PC-3 (cell line): ENCODE results near the gene MIEN1. TPM values are rescaled to one million over a fixed set of nuclear protein-coding genes. Genes with fewer than 3 reads are reported as not detected.

Experiments
- ATAC-seq: fragments of 200-7000 bp; cut with Tn5 transposase; 2 replicates; pipeline ENCODE4 v1.9.1; 2020; ENCODE audit warnings: mild to moderate bottlenecking, moderate library complexity
- Bru-seq: library from RNA; stranded (reverse); fragments of 400-500 nt; gene quantifications from one replicate; lab custom pipeline; 2021; lab: Mats Ljungman, UMichigan
- BruChase-seq, 2 experiments: library from RNA; stranded (reverse); fragments of 400-500 nt; gene quantifications; one replicate each; lab custom pipeline; 2021; lab: Mats Ljungman, UMichigan
- BruUV-seq: library from RNA; stranded (reverse); fragments of 400-500 nt; replicated peaks from 2 replicates; lab custom pipeline; 2021; lab: Mats Ljungman, UMichigan
- CTCF ChIA-PET: fragments of 300-600 bp; sonication (Branson Sonifier 250); formaldehyde crosslinking; loops from one replicate; lab custom pipeline; 2022; ENCODE audit warnings: antibody characterized with exemption; lab: Charles Lee
- POLR2A ChIA-PET: fragments of 300-600 bp; sonication (Branson Sonifier 250); formaldehyde crosslinking; loops from one replicate; lab custom pipeline; 2022; ENCODE audit warnings: antibody characterized with exemption; ENCODE audit not compliant: unreplicated experiment; lab: Charles Lee
- DNase-seq: peaks from one replicate; pipeline ENCODE4 v3.0.0-alpha.2; 2015
- H2AFZ ChIP-seq: fragments of 300-600 bp; sonication (generic); 2 replicates; pipeline ENCODE4 v1.6.0; 2016; ENCODE audit warnings: antibody characterized with exemption, low read length
- H3F3A ChIP-seq: fragments of 300-600 bp; sonication (generic); one replicate; pipeline ENCODE4 v1.6.0; 2017; ENCODE audit warnings: antibody characterized with exemption, low read length, control low read depth, mild to moderate bottlenecking; ENCODE audit not compliant: unreplicated experiment
- H3K27ac ChIP-seq: fragments of 300-600 bp; sonication (generic); 2 replicates; pipeline ENCODE4 v1.5.1; 2016; ENCODE audit warnings: mild to moderate bottlenecking, low read length
- H3K27me3 ChIP-seq: fragments of 300-600 bp; sonication (generic); 2 replicates; pipeline ENCODE4 v1.6.1; 2016; ENCODE audit warnings: low read length, mixed read lengths
- H3K36me3 ChIP-seq: fragments of 300-600 bp; sonication (generic); 2 replicates; pipeline ENCODE4 v1.6.1; 2016; ENCODE audit warnings: low read depth, mixed run types, low read length, mixed read lengths
- H3K4me1 ChIP-seq: fragments of 300-600 bp; sonication (generic); 2 replicates; pipeline ENCODE4 v1.5.1; 2016; ENCODE audit warnings: low read length; ENCODE audit not compliant: insufficient read depth
- H3K4me2 ChIP-seq: fragments of 300-600 bp; sonication (generic); 2 replicates; pipeline ENCODE4 v1.6.0; 2016; ENCODE audit warnings: low read length
- H3K4me3 ChIP-seq: fragments of 300-600 bp; sonication (generic); 2 replicates; pipeline ENCODE4 v1.5.1; 2016; ENCODE audit warnings: mild to moderate bottlenecking, low read length, mixed read lengths
- H3K79me2 ChIP-seq: fragments of 300-600 bp; sonication (generic); 2 replicates; pipeline ENCODE4 v1.6.1; 2017; ENCODE audit warnings: low read length, mixed read lengths
- H3K9ac ChIP-seq: fragments of 300-600 bp; sonication (generic); 2 replicates; pipeline ENCODE4 v1.6.0; 2016; ENCODE audit warnings: mild to moderate bottlenecking, low read length
- H3K9me2 ChIP-seq: fragments of 300-600 bp; sonication (generic); replicated peaks from 2 replicates; pipeline ENCODE4 v1.6.1; 2016; ENCODE audit warnings: mixed run types, low read length, mixed read lengths
- H3K9me3 ChIP-seq: fragments of 300-600 bp; sonication (generic); 2 replicates; pipeline ENCODE4 v1.6.1; 2016; ENCODE audit warnings: low read length, mixed read lengths
- H4K20me1 ChIP-seq: fragments of 300-600 bp; sonication (generic); 2 replicates; pipeline ENCODE4 v1.6.1; 2016; ENCODE audit warnings: low read length, mixed read lengths
- EZH2 ChIP-seq: fragments of 300-600 bp; sonication (generic); IDR thresholded peaks from one replicate; pipeline ENCODE4 v1.6.1; 2017; ENCODE audit warnings: antibody characterized with exemption, mild to moderate bottlenecking, low read length; ENCODE audit not compliant: unreplicated experiment
- EZH2phosphoT487 ChIP-seq: fragments of 300-600 bp; sonication (generic); IDR thresholded peaks from 2 replicates; pipeline ENCODE4 v1.6.1; 2018; ENCODE audit warnings: mild to moderate bottlenecking, antibody characterized with exemption, low read length, borderline replicate concordance
- intact Hi-C: fragments of 100-400 bp; cut with micrococcal nuclease; formaldehyde crosslinking; loops from 2 replicates; pipeline ENCODE4 v1.9.0; 2023
- long read RNA-seq: library from polyadenylated mRNA; unstranded; transcript quantifications from one replicate; pipeline ENCODE4 v2.0.0, GENCODE V29; 2021; ENCODE audit not compliant: unreplicated experiment
- total RNA-seq: library from RNA; depleted of rRNA; stranded (reverse); fragments of >200 nt; gene quantifications from 2 replicates; pipeline ENCODE4 v1.2.3, GENCODE V29; 2014; rRNA removed
- TF ChIP-seq, protein P1 (sequence below): fragments of 300-600 bp; sonication (generic); conservative IDR thresholded peaks from 2 replicates; pipeline ENCODE4 v1.5.1; 2017; ENCODE audit warnings: antibody characterized with exemption, low read depth, mild to moderate bottlenecking, low read length

The MIEN1 gene, protein sequence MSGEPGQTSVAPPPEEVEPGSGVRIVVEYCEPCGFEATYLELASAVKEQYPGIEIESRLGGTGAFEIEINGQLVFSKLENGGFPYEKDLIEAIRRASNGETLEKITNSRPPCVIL
- total RNA-seq (52.0 and 57.8 TPM in 2 replicates), Bru-seq, nascent RNA (percentile 82 among the genes with signal in this experiment), BruChase-seq, experiment 1, labeled RNA remaining after a 6-hour chase (percentile 88 among the genes with signal in this experiment), BruChase-seq, experiment 2, labeled RNA remaining after a 2-hour chase (percentile 78 among the genes with signal in this experiment)
- long read RNA-seq, transcript MIEN1-201 (4 exons, 1,006 nt), result major isoform, 30 of 40 reads
- long read RNA-seq, transcript MIEN1-202 (3 exons, 825 nt), result minor isoform, 6 of 40 reads
- long read RNA-seq, partial matches to known transcripts, result 1 of 40 reads
- long read RNA-seq, other reads (novel, unspliced or antisense), result 2 of 40 reads

DNA sequence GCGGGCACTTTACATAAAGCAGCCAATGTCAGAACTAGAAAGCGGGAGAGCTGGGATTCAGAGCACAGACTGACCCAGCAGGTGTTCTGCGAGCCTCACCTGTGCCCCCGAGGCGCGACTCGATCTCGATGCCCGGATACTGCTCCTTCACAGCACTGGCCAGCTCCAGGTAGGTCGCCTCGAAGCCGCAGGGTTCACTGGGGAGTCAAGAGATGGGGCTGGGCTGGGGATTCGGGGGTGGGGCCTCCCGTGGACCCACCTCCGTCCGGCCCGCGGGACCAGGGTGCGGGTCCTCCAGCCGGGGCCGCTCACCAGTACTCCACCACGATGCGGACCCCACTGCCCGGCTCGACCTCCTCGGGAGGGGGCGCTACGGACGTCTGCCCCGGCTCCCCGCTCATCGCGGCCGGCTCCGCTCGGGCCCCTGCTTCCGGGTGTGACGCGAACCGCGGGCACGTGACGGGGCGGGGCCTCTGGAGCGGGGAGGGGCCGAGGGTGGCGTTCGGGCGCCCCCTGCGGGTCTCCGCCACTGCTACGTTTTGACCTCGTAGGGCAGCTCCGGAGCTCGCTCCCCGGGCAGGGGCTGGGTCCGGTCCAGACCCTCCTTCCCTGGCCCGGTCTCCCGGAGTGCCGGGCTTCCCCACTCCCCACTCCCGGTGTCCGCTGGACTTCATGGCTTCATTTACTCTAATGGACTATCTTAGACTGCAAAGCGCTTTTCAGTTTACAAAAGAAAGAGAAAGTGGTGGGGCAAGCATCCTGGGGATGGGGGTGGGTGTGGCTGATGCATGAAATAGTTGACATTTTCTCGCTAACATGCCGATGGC, at the start of gene MIEN1:
MIEN1 (minus strand) TSS at position 438 of the 827 bp plus-strand sequence; CDS start at position 401, 37 bp downstream.
- TF ChIP-seq, protein P1, sequence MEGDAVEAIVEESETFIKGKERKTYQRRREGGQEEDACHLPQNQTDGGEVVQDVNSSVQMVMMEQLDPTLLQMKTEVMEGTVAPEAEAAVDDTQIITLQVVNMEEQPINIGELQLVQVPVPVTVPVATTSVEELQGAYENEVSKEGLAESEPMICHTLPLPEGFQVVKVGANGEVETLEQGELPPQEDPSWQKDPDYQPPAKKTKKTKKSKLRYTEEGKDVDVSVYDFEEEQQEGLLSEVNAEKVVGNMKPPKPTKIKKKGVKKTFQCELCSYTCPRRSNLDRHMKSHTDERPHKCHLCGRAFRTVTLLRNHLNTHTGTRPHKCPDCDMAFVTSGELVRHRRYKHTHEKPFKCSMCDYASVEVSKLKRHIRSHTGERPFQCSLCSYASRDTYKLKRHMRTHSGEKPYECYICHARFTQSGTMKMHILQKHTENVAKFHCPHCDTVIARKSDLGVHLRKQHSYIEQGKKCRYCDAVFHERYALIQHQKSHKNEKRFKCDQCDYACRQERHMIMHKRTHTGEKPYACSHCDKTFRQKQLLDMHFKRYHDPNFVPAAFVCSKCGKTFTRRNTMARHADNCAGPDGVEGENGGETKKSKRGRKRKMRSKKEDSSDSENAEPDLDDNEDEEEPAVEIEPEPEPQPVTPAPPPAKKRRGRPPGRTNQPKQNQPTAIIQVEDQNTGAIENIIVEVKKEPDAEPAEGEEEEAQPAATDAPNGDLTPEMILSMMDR, result peak; percentile 65
- TF ChIP-seq EZH2, result no peak
- no peak for TF ChIP-seq EZH2phosphoT487
- ATAC-seq (peak; percentile 84), DNase-seq (peak; percentile 79)
- Histone ChIP-seq H3K4me1 (peaks cover 4% of the 10 kb centered on the region; the same call in 1 of the 2 replicates), H4K20me1 (no peaks in the 10 kb centered on the region), H3K4me2 (peak within 1 kb of the TSS; percentile 96), H3K9me3 (no peaks in the 10 kb centered on the region), H3K36me3 (no peaks in the 10 kb centered on the region), H3K27me3 (no peaks in the 10 kb centered on the region), H3F3A (no peaks in the 10 kb centered on the region), H3K9ac (peak within 1 kb of the TSS; percentile 70), H3K9me2 (no peaks in the 10 kb centered on the region), H3K79me2 (0 out of 2 replicates have a peak, but pooled peaks cover 7% of the 10 kb centered on the region), H3K27ac (peak within 1 kb of the TSS; percentile 38), H3K4me3 (peak within 1 kb of the TSS; percentile 79), H2AFZ (peak within 1 kb of the TSS; percentile 72)
- POLR2A ChIA-PET, result interaction anchor here (0.6 kb wide), 1 partner anchor 944 kb away, joined by 12 read pairs; no protein-coding TSS in a partner anchor
- intact Hi-C loops, result loop anchor here (2.0 kb wide), 1 partner anchor 24 kb away; no protein-coding TSS in a partner anchor
- TSS peak; percentile 82 for BruUV-seq
- CTCF ChIA-PET, result interaction anchor here (0.6 to 1.0 kb wide), 3 partner anchors 9 to 109 kb away, joined by 3 to 4 read pairs (median 3); no protein-coding TSS in a partner anchor

DNA sequence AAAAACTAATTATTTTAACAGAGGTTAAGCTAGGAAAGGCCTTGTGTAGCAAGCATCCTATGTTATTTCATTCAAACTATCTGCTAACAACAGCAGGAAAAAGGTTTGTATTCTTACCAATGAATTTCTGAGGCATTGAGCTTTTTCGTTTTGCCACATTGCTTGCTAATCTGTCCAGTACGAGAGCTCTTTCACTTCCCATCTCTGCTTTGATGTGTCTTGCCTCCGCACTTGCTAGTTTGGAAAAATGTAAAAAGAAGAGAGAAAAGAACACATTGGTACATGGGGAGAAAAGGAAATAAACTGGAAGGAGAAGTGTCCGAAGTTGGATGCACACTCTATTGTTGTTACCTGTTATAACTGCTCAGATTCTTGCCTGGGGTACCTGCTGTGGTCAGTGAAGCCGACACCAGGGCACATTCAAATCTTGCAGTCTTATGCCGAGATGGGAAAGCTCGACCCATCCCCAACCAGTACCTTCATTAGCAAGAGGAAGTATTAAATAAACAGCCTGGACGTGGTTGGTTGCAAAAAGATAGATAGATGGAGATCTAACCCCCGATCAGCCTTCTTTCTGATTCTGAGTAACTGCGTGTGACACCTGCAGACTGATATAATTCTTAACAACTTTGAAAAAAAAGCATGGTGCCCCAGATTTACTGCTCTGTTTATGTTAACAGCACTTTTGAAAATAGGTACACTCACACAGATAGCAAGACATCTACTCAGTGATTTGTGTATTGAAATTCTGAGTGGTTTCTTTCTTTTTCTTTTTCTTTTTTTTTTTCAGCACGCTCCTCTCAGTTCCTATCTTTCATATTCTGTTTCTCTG, 47.4 kb upstream of the MIEN1 start:
- Histone ChIP-seq H3K27ac (no peak overlapping the region), H3K9me2 (no peaks in the 10 kb centered on the region), H3K9me3 (no peaks in the 10 kb centered on the region), H3K36me3 (no peaks in the 10 kb centered on the region), H3K9ac (no peak overlapping the region), H3K4me3 (no peak overlapping the region), H3K4me2 (no peak overlapping the region), H3K4me1 (peaks cover 11% of the 10 kb centered on the region), H3K79me2 (no peaks in the 10 kb centered on the region), H3F3A (no peaks in the 10 kb centered on the region), H4K20me1 (no peaks in the 10 kb centered on the region), H3K27me3 (peaks cover 17% of the 10 kb centered on the region), H2AFZ (no peak overlapping the region)
- CTCF ChIA-PET, result no interaction called here
- ATAC-seq (no peak), DNase-seq (no peak)
- no TSS peak for BruUV-seq
- intact Hi-C loops, result no loop called here
- POLR2A ChIA-PET, result no interaction called here
- TF ChIP-seq EZH2 (no peak), EZH2phosphoT487 (no peak)
- TF ChIP-seq, protein P1, result no peak
